GM21723 (cell line): Measurements from ENCODE around the gene IDUA.
"Not testable (repeated sequence)": the region's sequence is repeated elsewhere in the genome, so short reads cannot be mapped to it uniquely, and the experiment has no call there.

Source experiments
- ATAC-seq: cut with Tn5 transposase; IDR thresholded peaks from one replicate; pipeline ENCODE4 v1.9.1; 2021; ENCODE audit warnings: mild to moderate bottlenecking, moderate library complexity; ENCODE audit not compliant: unreplicated experiment

Gene IDUA

GRCh38 chr4:1043162-1043561, 56.3 kb downstream of the IDUA start:
- ATAC-seq: no peak

- no peak for ATAC-seq
These were observed 57.0 kb downstream of the IDUA start for GRCh38 chr4:1043651-1044468.

GRCh38 chr4:1044469-1045192, 57.8 kb downstream of the IDUA start:
- ATAC-seq: no peak

- ATAC-seq: no peak
These were observed 58.4 kb downstream of the IDUA start for GRCh38 chr4:1045193-1045594.

- no peak for ATAC-seq
These were observed 58.9 kb downstream of the IDUA start for GRCh38 chr4:1045595-1046201.

- not testable (repeated sequence) for ATAC-seq
These were observed 59.8 kb downstream of the IDUA start for GRCh38 chr4:1046581-1047011.

GRCh38 chr4:1047106-1047975, 60.5 kb downstream of the IDUA start:
- no peak for ATAC-seq

GRCh38 chr4:1047976-1048772, 61.3 kb downstream of the IDUA start:
- no peak for ATAC-seq

- no peak for ATAC-seq
These were observed 62.1 kb downstream of the IDUA start for GRCh38 chr4:1048773-1049590.

GRCh38 chr4:1049591-1049905, 62.7 kb downstream of the IDUA start:
- ATAC-seq: no peak

GRCh38 chr4:1050486-1051213, 63.8 kb downstream of the IDUA start:
- no peak for ATAC-seq

GRCh38 chr4:1051472-1051871, 64.6 kb downstream of the IDUA start:
- ATAC-seq: no peak

- no peak for ATAC-seq
These were observed 65.4 kb downstream of the IDUA start for GRCh38 chr4:1052231-1052671.

- no peak for ATAC-seq
These were observed 66.3 kb downstream of the IDUA start for GRCh38 chr4:1053080-1053661.

GRCh38 chr4:1053891-1054290, 67.0 kb downstream of the IDUA start:
- ATAC-seq: not testable (repeated sequence)
